Glutamatergic neuron (in vitro differentiated cells): ENCODE data around the gene SPPL2B. TPM values are rescaled to one million over a fixed set of nuclear protein-coding genes. Genes with fewer than 3 reads are reported as not detected.
A peak's percentile ranks its signal among the peaks of the same experiment; 100 is the strongest.

ENCODE experiments used
- DNase-seq: peaks from one replicate; pipeline ENCODE4 v3.0.0; 2022
- H3K27ac Mint-ChIP-seq: one replicate; pipeline ENCODE4 v1.8.0; 2020; ENCODE audit warnings: mild to moderate bottlenecking, mixed read lengths, inconsistent platforms; ENCODE audit not compliant: unreplicated experiment
- H3K27me3 Mint-ChIP-seq: one replicate; pipeline ENCODE4 v1.8.0; 2020; ENCODE audit warnings: mild to moderate bottlenecking, moderate library complexity, mixed read lengths, inconsistent platforms; ENCODE audit not compliant: unreplicated experiment
- H3K36me3 Mint-ChIP-seq: one replicate; pipeline ENCODE4 v1.8.0; 2020; ENCODE audit warnings: mild to moderate bottlenecking, mixed read lengths, inconsistent platforms; ENCODE audit not compliant: unreplicated experiment
- H3K4me1 Mint-ChIP-seq: one replicate; pipeline ENCODE4 v1.8.0; 2020; ENCODE audit warnings: mild to moderate bottlenecking, low read depth, mixed read lengths, inconsistent platforms; ENCODE audit not compliant: unreplicated experiment
- H3K4me3 Mint-ChIP-seq: one replicate; pipeline ENCODE4 v1.8.0; 2020; ENCODE audit warnings: mild to moderate bottlenecking, mixed read lengths, inconsistent platforms; ENCODE audit not compliant: unreplicated experiment
- H3K9me3 Mint-ChIP-seq: one replicate; pipeline ENCODE4 v1.8.0; 2020; ENCODE audit warnings: mild to moderate bottlenecking, moderate library complexity, mixed read lengths, inconsistent platforms; ENCODE audit not compliant: unreplicated experiment
- CTCF ChIP-seq: fragments of 200-600 bp; sonication (generic); IDR thresholded peaks from one replicate; pipeline ENCODE4 v1.5.0; 2021; ENCODE audit not compliant: partially characterized antibody, unreplicated experiment
- total RNA-seq: library from RNA; stranded (reverse); fragmentation: NEBNext Ultra II Directional; extraction: Animal tissue kit (Norgen Biotek cat#: 25700); gene quantifications from one replicate; pipeline ENCODE4 v1.2.1, GENCODE V29; 2021; ENCODE audit not compliant: unreplicated experiment

The SPPL2B gene
- total RNA-seq, 1 donor from 2014 or later: 166 TPM

GRCh38 chr19:2323707-2324106 lies 4.8 kb upstream of the SPPL2B start:
- no peak overlapping the region for H3K4me3 Mint-ChIP-seq
- H3K27me3 Mint-ChIP-seq: peaks cover 17% of the 10 kb centered on the region
- H3K4me1 Mint-ChIP-seq: peaks cover 26% of the 10 kb centered on the region
- no peak for TF ChIP-seq CTCF
- no peaks in the 10 kb centered on the region for H3K36me3 Mint-ChIP-seq
- peak overlapping the region; percentile 98 for H3K27ac Mint-ChIP-seq
- peak; percentile 20 for DNase-seq
- peaks cover 25% of the 10 kb centered on the region for H3K9me3 Mint-ChIP-seq

GRCh38 chr19:2324220-2324948 lies 4.1 kb upstream of the SPPL2B start:
- Mint-ChIP-seq H3K4me3 (peak overlapping the region; percentile 78), H3K36me3 (no peaks in the 10 kb centered on the region)

GRCh38 chr19:2325281-2326046 lies 3.0 kb upstream of the SPPL2B start:
- no peaks in the 10 kb centered on the region for H3K36me3 Mint-ChIP-seq
- DNase-seq: peak; percentile 29
- peaks cover 36% of the 10 kb centered on the region for H3K4me1 Mint-ChIP-seq
- peak overlapping the region; percentile 71 for H3K4me3 Mint-ChIP-seq
- TF ChIP-seq CTCF: no peak
- H3K27me3 Mint-ChIP-seq: peaks cover 24% of the 10 kb centered on the region
- peaks cover 35% of the 10 kb centered on the region for H3K9me3 Mint-ChIP-seq
- peak overlapping the region; percentile 49 for H3K27ac Mint-ChIP-seq

More at GRCh38 chr19:2324220-2324948, 4.1 kb upstream of the SPPL2B start:
- no peak for TF ChIP-seq CTCF
- Mint-ChIP-seq H3K9me3 (peaks cover 30% of the 10 kb centered on the region), H3K4me1 (peaks cover 29% of the 10 kb centered on the region), H3K27ac (peak overlapping the region; percentile 98), H3K27me3 (peaks cover 20% of the 10 kb centered on the region)
- peak; percentile 75 for DNase-seq

GRCh38 chr19:2326699-2327360 lies 1.7 kb upstream of the SPPL2B start:
- peaks cover 29% of the 10 kb centered on the region for H3K27me3 Mint-ChIP-seq
- H3K4me3 Mint-ChIP-seq: peak overlapping the region; percentile 99
- DNase-seq: no peak
- no peaks in the 10 kb centered on the region for H3K36me3 Mint-ChIP-seq
- peaks cover 43% of the 10 kb centered on the region for H3K9me3 Mint-ChIP-seq
- no peak for TF ChIP-seq CTCF
- peak overlapping the region; percentile 49 for H3K27ac Mint-ChIP-seq
- H3K4me1 Mint-ChIP-seq: peaks cover 44% of the 10 kb centered on the region
